Endothelial cell of umbilical vein (primary cell): ENCODE results near the gene CECR2. TPM values are rescaled to one million over a fixed set of nuclear protein-coding genes. Genes with fewer than 3 reads are reported as not detected.

Experiments
- BruUV-seq: library from RNA; stranded (reverse); fragments of 400-500 nt; replicated peaks from 2 replicates; lab custom pipeline; 2021; lab: Mats Ljungman, UMichigan
- CTCF ChIA-PET: fragments of 300-600, 350-600 bp; sonication (Branson Sonifier 250); formaldehyde crosslinking; loops from one replicate; lab custom pipeline; 2021; ENCODE audit warnings: antibody characterized with exemption, inconsistent platforms; lab: Charles Lee
- POLR2A ChIA-PET: fragments of 300-600, 350-600 bp; sonication (Branson Sonifier 250); formaldehyde crosslinking; loops from one replicate; lab custom pipeline; 2021; ENCODE audit warnings: antibody characterized with exemption, inconsistent platforms; lab: Charles Lee
- DNase-seq: peaks from one replicate; pipeline ENCODE4 v3.0.0-alpha.2; 2011; ENCODE audit warnings: low read depth, low spot score
- FAIRE-seq: peaks from 2 replicates; lab custom pipeline; 2011; peaks lifted over from hg19 to GRCh38; lab: Jason Lieb, UNC
- H2AFZ ChIP-seq: 2 replicates; pipeline ENCODE4 v1.6.0; 2012; ENCODE audit warnings: low read depth, low read length, control low read depth, inconsistent platforms
- H3K27ac ChIP-seq: 2 replicates; pipeline ENCODE4 v1.5.1; 2011; ENCODE audit warnings: low read depth, mild to moderate bottlenecking, control low read depth, low read length, moderate library complexity; ENCODE audit not compliant: insufficient read depth
- H3K27me3 ChIP-seq, 2 experiments: 2 replicates each; pipeline versions ENCODE4 v1.6.0 to v1.6.1; 2011; ENCODE audit warnings: low read length in 2 of 2, mixed read lengths in 1 of 2; ENCODE audit not compliant: control insufficient read depth in 2 of 2, insufficient read depth in 2 of 2
- H3K36me3 ChIP-seq, 2 experiments: 2 replicates in 1 of 2; 3 replicates in 1 of 2; pipeline ENCODE4 v1.5.1; 2011; ENCODE audit warnings: low read length in 2 of 2, mild to moderate bottlenecking in 1 of 2, moderate library complexity in 1 of 2; ENCODE audit not compliant: control insufficient read depth in 2 of 2, insufficient read depth in 2 of 2; ENCODE audit errors: extremely low read depth in 1 of 2
- H3K4me1 ChIP-seq: 3 replicates; pipeline ENCODE4 v1.5.1; 2011; ENCODE audit warnings: mild to moderate bottlenecking, low read length; ENCODE audit not compliant: control insufficient read depth, insufficient read depth; ENCODE audit errors: extremely low read depth
- H3K4me2 ChIP-seq: 2 replicates; pipeline ENCODE4 v1.6.1; 2011; ENCODE audit warnings: low read length, control low read depth, mixed read lengths; ENCODE audit not compliant: insufficient read depth
- H3K4me3 ChIP-seq, 3 experiments: fragments of 200-600 bp in 1 of 3; sonication (generic), shearing (Covaris generic) in 1 of 3; replicated peaks in 1 of 3; 2 replicates each; pipeline ENCODE4 v1.5.1; 2011 to 2016; ENCODE audit warnings: control low read depth in 3 of 3, low read length in 3 of 3, mild to moderate bottlenecking in 2 of 3, inconsistent platforms in 1 of 3, low read depth in 1 of 3, moderate library complexity in 1 of 3; ENCODE audit not compliant: insufficient read depth in 1 of 3
- H3K79me2 ChIP-seq: 2 replicates; pipeline ENCODE4 v1.6.0; 2012; ENCODE audit warnings: low read length, inconsistent platforms; ENCODE audit not compliant: control insufficient read depth, insufficient read depth
- H3K9ac ChIP-seq: replicated peaks from 2 replicates; pipeline ENCODE3; 2011; ENCODE audit warnings: low read length, control low read depth; ENCODE audit not compliant: insufficient read depth; ENCODE audit errors: extremely low read depth
- H3K9me1 ChIP-seq: replicated peaks from 3 replicates; pipeline ENCODE4 v1.6.0; 2011; ENCODE audit warnings: mild to moderate bottlenecking, low read length; ENCODE audit not compliant: control insufficient read depth, insufficient read depth; ENCODE audit errors: extremely low read depth
- H3K9me3 ChIP-seq: replicated peaks from 2 replicates; pipeline ENCODE4 v1.5.1; 2012; ENCODE audit warnings: low read length, inconsistent platforms; ENCODE audit not compliant: control insufficient read depth, insufficient read depth
- H4K20me1 ChIP-seq: replicated peaks from 2 replicates; pipeline ENCODE3; 2011; ENCODE audit warnings: mild to moderate bottlenecking, low read length; ENCODE audit not compliant: control insufficient read depth, insufficient read depth; ENCODE audit errors: extremely low read depth
- EZH2 ChIP-seq: IDR thresholded peaks from 2 replicates; pipeline ENCODE4 v1.6.1; 2012; ENCODE audit warnings: borderline replicate concordance, low read depth, mild to moderate bottlenecking, moderate library complexity, low read length, inconsistent platforms; ENCODE audit not compliant: severe bottlenecking
- FOS ChIP-seq: IDR thresholded peaks from 2 replicates; pipeline ENCODE4 v1.6.1; 2011; ENCODE audit warnings: mild to moderate bottlenecking, low read length, moderate library complexity, borderline replicate concordance; ENCODE audit not compliant: insufficient read depth
- GATA2 ChIP-seq: IDR thresholded peaks from 2 replicates; pipeline ENCODE4 v1.7.0; 2011; ENCODE audit warnings: low read depth, mild to moderate bottlenecking, moderate library complexity, mixed read lengths, low read length; ENCODE audit not compliant: insufficient read length, insufficient read depth
- JUN ChIP-seq: IDR thresholded peaks from 2 replicates; pipeline ENCODE4 v1.6.1; 2011; ENCODE audit warnings: borderline replicate concordance, low read depth; ENCODE audit not compliant: insufficient read length, insufficient read depth
- MYC ChIP-seq: IDR thresholded peaks from one replicate; pipeline ENCODE4 v1.6.1; 2011; ENCODE audit warnings: mild to moderate bottlenecking, low read depth, low read length
- POLR2A ChIP-seq: IDR thresholded peaks from 2 replicates; pipeline ENCODE4 v1.6.1; 2012; ENCODE audit warnings: low read depth, mild to moderate bottlenecking, control low read depth, low read length
- POLR2AphosphoS5 ChIP-seq: IDR thresholded peaks from 2 replicates; pipeline ENCODE4 v1.6.1; 2012; ENCODE audit warnings: low read depth, mild to moderate bottlenecking, control low read depth, low read length, moderate library complexity; ENCODE audit not compliant: insufficient read depth
- dilution Hi-C: fragments of 300-500 bp; cut with MboI; formaldehyde crosslinking; loops from one replicate; pipeline ENCODE4 v1.15.0; 2019; ENCODE audit warnings: low sequenced_read_pairs; ENCODE audit not compliant: extremely low pct_ligation_motif_present
- intact Hi-C: fragments of 100-400 bp; cut with micrococcal nuclease; formaldehyde crosslinking; loops from one replicate; pipeline ENCODE4 v1.10.0; 2022
- polyA plus RNA-seq, 4 experiments: library from polyadenylated mRNA; depleted of rRNA in 3 of 4; stranded (reverse) in 3 of 4; unstranded in 1 of 4; fragments of >200 nt; gene quantifications; 2 replicates each; pipeline versions ENCODE4 v1.2.1 to v1.2.3, GENCODE V29; 2011 to 2012; ENCODE audit warnings: missing spikeins in 1 of 4
- total RNA-seq: library from RNA; stranded (reverse); gene quantifications from 2 replicates; pipeline ENCODE4 v1.2.3, GENCODE V29; 2021
- TF ChIP-seq, protein P1 (sequence below): IDR thresholded peaks from 2 replicates; pipeline ENCODE4 v1.6.1; 2011; ENCODE audit not compliant: insufficient read depth, insufficient read length
- TF ChIP-seq, protein P2 (sequence below), 2 donors: IDR thresholded peaks; 1 replicate in 1 of 2; 2 replicates in 1 of 2; pipeline ENCODE4 v1.5.1; 2011; ENCODE audit warnings: low read length in 2 of 2, mild to moderate bottlenecking in 2 of 2, moderate library complexity in 2 of 2, control low read depth in 1 of 2, inconsistent platforms in 1 of 2, low read depth in 1 of 2; ENCODE audit not compliant: insufficient read depth in 1 of 2; ENCODE audit errors: extremely low read depth in 1 of 2

The CECR2 gene
- total and polyA plus RNA-seq, 2 donors (not counting 3 experiments of a cell fraction or from before 2014, with no cell fraction given), result 0.01 TPM; not detected in 1

DNA sequence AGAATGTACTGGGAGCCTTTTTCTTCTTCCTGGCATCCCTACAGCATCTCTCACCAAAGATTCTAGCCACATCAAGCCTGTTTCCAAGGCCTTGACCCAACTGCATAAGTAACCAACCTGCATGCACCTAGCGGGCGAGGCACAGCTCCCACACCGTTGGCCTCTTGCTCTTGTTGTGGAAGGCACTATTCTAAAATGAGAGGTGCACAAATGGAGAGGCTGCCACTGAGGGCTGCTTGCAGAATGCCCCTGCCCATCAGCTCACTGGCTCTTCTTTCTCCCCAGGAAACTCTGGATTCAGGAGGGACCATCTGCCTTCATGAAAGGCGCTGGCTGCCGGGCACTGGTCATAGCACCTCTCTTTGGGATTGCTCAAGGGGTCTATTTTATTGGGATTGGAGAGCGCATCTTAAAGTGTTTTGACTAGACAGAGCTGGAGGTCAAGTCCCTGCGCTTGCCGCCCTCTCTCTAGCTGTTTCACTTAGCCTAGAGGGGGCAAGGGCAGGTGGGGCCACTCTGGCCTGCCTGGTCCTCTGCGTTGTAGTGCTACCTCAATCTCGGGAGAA lies 220.6 kb downstream of the CECR2 start:
- H3K36me3 ChIP-seq, result peaks cover 16 to 24% of the 10 kb centered on the region in 2 experiments
- no TSS peak for BruUV-seq
- no peak overlapping the region for H3K9ac ChIP-seq
- ChIA-PET CTCF (interaction anchor here (0.6 kb wide), 1 partner anchor 153 kb away, joined by 3 read pairs; no protein-coding TSS in a partner anchor), POLR2A (no interaction called here)
- H4K20me1 ChIP-seq, result no peaks in the 10 kb centered on the region
- H3K79me2 ChIP-seq, result no peaks in the 10 kb centered on the region
- intact Hi-C loops (no loop called here), dilution Hi-C loops (no loop called here)
- no peaks in the 10 kb centered on the region for H3K27me3 ChIP-seq
- H3K9me3 ChIP-seq, result no peaks in the 10 kb centered on the region
- H3K9me1 ChIP-seq, result no peaks in the 10 kb centered on the region
- no peaks in the 10 kb centered on the region for H3K4me1 ChIP-seq
- DNase-seq, result no peak
- no peak overlapping the region for H3K27ac ChIP-seq
- no peak overlapping the region for H3K4me3 ChIP-seq
- H3K4me2 ChIP-seq, result no peak overlapping the region
- no peak for TF ChIP-seq EZH2
- no peak for TF ChIP-seq POLR2A
- no peak for TF ChIP-seq FOS
- TF ChIP-seq MYC, result no peak
- TF ChIP-seq, protein P1, sequence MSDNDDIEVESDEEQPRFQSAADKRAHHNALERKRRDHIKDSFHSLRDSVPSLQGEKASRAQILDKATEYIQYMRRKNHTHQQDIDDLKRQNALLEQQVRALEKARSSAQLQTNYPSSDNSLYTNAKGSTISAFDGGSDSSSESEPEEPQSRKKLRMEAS, result no peak
- TF ChIP-seq GATA2, result no peak
- no peak for TF ChIP-seq POLR2AphosphoS5
- no peak for TF ChIP-seq JUN
- TF ChIP-seq, protein P2, sequence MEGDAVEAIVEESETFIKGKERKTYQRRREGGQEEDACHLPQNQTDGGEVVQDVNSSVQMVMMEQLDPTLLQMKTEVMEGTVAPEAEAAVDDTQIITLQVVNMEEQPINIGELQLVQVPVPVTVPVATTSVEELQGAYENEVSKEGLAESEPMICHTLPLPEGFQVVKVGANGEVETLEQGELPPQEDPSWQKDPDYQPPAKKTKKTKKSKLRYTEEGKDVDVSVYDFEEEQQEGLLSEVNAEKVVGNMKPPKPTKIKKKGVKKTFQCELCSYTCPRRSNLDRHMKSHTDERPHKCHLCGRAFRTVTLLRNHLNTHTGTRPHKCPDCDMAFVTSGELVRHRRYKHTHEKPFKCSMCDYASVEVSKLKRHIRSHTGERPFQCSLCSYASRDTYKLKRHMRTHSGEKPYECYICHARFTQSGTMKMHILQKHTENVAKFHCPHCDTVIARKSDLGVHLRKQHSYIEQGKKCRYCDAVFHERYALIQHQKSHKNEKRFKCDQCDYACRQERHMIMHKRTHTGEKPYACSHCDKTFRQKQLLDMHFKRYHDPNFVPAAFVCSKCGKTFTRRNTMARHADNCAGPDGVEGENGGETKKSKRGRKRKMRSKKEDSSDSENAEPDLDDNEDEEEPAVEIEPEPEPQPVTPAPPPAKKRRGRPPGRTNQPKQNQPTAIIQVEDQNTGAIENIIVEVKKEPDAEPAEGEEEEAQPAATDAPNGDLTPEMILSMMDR (IDR thresholded peaks at IDR 0.05; ENCODE audit: extremely low read depth in 1 of 2, insufficient read depth in 1 of 2, low read depth in 1 of 2, low read length in 2 of 2), result no peak
- no peak overlapping the region for H2AFZ ChIP-seq
- no peak for FAIRE-seq
